Trophoblast cell (in vitro differentiated cells and primary cell): ENCODE data around the gene OR6N2.

ENCODE experiments used
- DNase-seq, 2 donors: peaks; one replicate each; pipeline ENCODE4 v3.0.0-alpha.2; 2016
- H2AFZ ChIP-seq: 2 replicates; pipeline ENCODE4 v1.6.1; 2013; ENCODE audit warnings: low read length, moderate library complexity, mild to moderate bottlenecking; ENCODE audit not compliant: insufficient read depth, poor library complexity
- H2AK5ac ChIP-seq: 2 replicates; pipeline ENCODE4 v1.6.1; 2013; ENCODE audit warnings: mild to moderate bottlenecking, low read length
- H2BK120ac ChIP-seq: 2 replicates; pipeline ENCODE4 v1.6.1; 2013; ENCODE audit warnings: low read length, mild to moderate bottlenecking, moderate library complexity; ENCODE audit not compliant: insufficient read depth, poor library complexity
- H2BK12ac ChIP-seq: 2 replicates; pipeline ENCODE4 v1.6.1; 2013; ENCODE audit warnings: mild to moderate bottlenecking, low read length, moderate library complexity
- H2BK5ac ChIP-seq: 2 replicates; pipeline ENCODE4 v1.6.1; 2013; ENCODE audit warnings: low read length, low read depth, moderate library complexity, mild to moderate bottlenecking; ENCODE audit not compliant: poor library complexity
- H3K14ac ChIP-seq: 2 replicates; pipeline ENCODE4 v1.6.1; 2013; ENCODE audit warnings: mild to moderate bottlenecking, low read length
- H3K18ac ChIP-seq: 2 replicates; pipeline ENCODE4 v1.6.1; 2013; ENCODE audit warnings: mild to moderate bottlenecking, low read length
- H3K23ac ChIP-seq: 2 replicates; pipeline ENCODE4 v1.6.1; 2013; ENCODE audit warnings: low read length
- H3K27ac ChIP-seq: 2 replicates; pipeline ENCODE4 v1.5.1; 2013; ENCODE audit warnings: low read depth, mild to moderate bottlenecking, inconsistent platforms, low read length, moderate library complexity
- H3K27me3 ChIP-seq: 2 replicates; pipeline ENCODE4 v1.6.1; 2013; ENCODE audit warnings: inconsistent platforms, mild to moderate bottlenecking, low read length, moderate library complexity; ENCODE audit not compliant: insufficient read depth
- H3K36me3 ChIP-seq, 2 experiments: 1 replicate in 1 of 2; 2 replicates in 1 of 2; pipeline ENCODE4 v1.6.1; 2013; ENCODE audit warnings: low read length in 2 of 2, mild to moderate bottlenecking in 2 of 2, moderate library complexity in 1 of 2; ENCODE audit not compliant: insufficient read depth in 2 of 2, control insufficient read depth in 1 of 2
- H3K4ac ChIP-seq: 2 replicates; pipeline ENCODE4 v1.6.1; 2013; ENCODE audit warnings: low read depth, mild to moderate bottlenecking, low read length, moderate library complexity
- H3K4me1 ChIP-seq, 2 experiments: 1 replicate in 1 of 2; 2 replicates in 1 of 2; pipeline ENCODE4 v1.6.1; 2013; ENCODE audit warnings: low read length in 2 of 2, mild to moderate bottlenecking in 2 of 2, moderate library complexity in 1 of 2; ENCODE audit not compliant: insufficient read depth in 2 of 2, control insufficient read depth in 1 of 2
- H3K4me2 ChIP-seq: 2 replicates; pipeline ENCODE4 v1.6.1; 2013; ENCODE audit warnings: inconsistent platforms, mild to moderate bottlenecking, low read length, moderate library complexity
- H3K4me3 ChIP-seq: 2 replicates; pipeline ENCODE4 v1.5.1; 2013; ENCODE audit warnings: mild to moderate bottlenecking, low read depth, low read length, inconsistent platforms
- H3K79me1 ChIP-seq: one replicate; pipeline ENCODE4 v1.6.1; 2013; ENCODE audit warnings: low read length
- H3K79me2 ChIP-seq: 2 replicates; pipeline ENCODE4 v1.6.1; 2013; ENCODE audit warnings: low read length, mild to moderate bottlenecking; ENCODE audit not compliant: control insufficient read depth, insufficient read depth, poor library complexity
- H3K9ac ChIP-seq: 2 replicates; pipeline ENCODE4 v1.6.1; 2013; ENCODE audit warnings: mild to moderate bottlenecking, low read length
- H3K9me3 ChIP-seq: 2 replicates; pipeline ENCODE4 v1.6.1; 2013; ENCODE audit warnings: low read depth, mild to moderate bottlenecking, control low read depth, inconsistent platforms, low read length; ENCODE audit not compliant: insufficient read depth
- H4K12ac ChIP-seq: 2 replicates; pipeline ENCODE4 v1.6.1; 2013; ENCODE audit warnings: low read depth, mild to moderate bottlenecking, low read length, moderate library complexity
- H4K8ac ChIP-seq: 2 replicates; pipeline ENCODE4 v1.6.1; 2013; ENCODE audit warnings: low read depth, mild to moderate bottlenecking, low read length, moderate library complexity
- H4K91ac ChIP-seq: one replicate; pipeline ENCODE4 v1.6.1; 2013; ENCODE audit warnings: low read depth, mild to moderate bottlenecking, low read length, moderate library complexity
- WGBS: extraction: QIAGEN DNeasy Blood & Tissue Kit; methylation state at CpG from one replicate; pipeline ENCODE4 v1.1.7; 2013; ENCODE audit warnings: missing lambda C conversion rate; ENCODE audit not compliant: insufficient read length, insufficient coverage; ENCODE audit errors: extremely low coverage; 5-methylcytosine and 5-hydroxymethylcytosine counted together

OR6N2 gene

DNA sequence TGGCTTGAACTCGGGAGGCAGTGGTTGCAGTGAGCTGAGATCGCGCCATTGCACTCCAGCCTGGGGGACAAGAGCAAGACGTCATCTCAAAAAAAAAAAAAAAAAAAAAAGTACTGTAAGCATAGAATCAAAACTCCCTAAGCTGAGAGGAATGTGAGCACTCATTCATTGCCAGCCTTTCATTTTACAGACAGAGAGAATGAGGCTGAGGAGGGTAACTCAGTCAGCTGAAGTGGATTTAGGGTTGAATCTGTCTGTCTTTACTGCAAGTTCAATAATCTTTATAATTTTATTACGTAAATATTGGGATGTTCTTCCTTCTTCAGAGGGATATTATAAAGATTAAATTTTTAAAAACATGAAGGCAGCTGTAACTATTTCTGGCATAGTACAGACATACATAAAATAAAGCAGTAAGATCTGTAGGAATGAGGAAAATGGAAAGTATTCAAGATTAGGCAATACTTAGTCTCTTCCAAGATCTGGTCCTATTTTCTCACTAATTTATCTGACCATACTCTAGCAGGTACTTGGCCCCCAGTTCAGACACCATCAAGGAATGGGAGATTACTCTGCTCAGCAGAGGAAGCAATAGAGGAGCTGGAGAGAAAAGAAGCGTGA is 26.0 kb upstream of the OR6N2 start:
- H2AFZ ChIP-seq: no peak overlapping the region
- H3K36me3 ChIP-seq: no peaks in the 10 kb centered on the region
- H3K79me2 ChIP-seq: no peaks in the 10 kb centered on the region
- H3K9me3 ChIP-seq: no peaks in the 10 kb centered on the region
- no peak overlapping the region for H4K12ac ChIP-seq
- H3K27ac ChIP-seq: no peak overlapping the region
- peak in 1 of 2 donors; percentile 53 for DNase-seq
- H2BK12ac ChIP-seq: no peak overlapping the region
- H2BK5ac ChIP-seq: no peak overlapping the region
- H3K14ac ChIP-seq: no peak overlapping the region
- no peak overlapping the region for H3K4ac ChIP-seq
- H3K9ac ChIP-seq: no peak overlapping the region
- H3K23ac ChIP-seq: no peak overlapping the region
- no peaks in the 10 kb centered on the region for H3K4me1 ChIP-seq
- no peaks in the 10 kb centered on the region for H3K79me1 ChIP-seq
- no peaks in the 10 kb centered on the region for H3K27me3 ChIP-seq
- H3K4me2 ChIP-seq: no peak overlapping the region
- H4K8ac ChIP-seq: no peak overlapping the region
- H2AK5ac ChIP-seq: no peak overlapping the region
- WGBS: no CpG with 5 or more reads among the region's 6 CpGs
- H2BK120ac ChIP-seq: no peak overlapping the region
- H3K18ac ChIP-seq: no peak overlapping the region
- no peak overlapping the region for H3K4me3 ChIP-seq
- no peak overlapping the region for H4K91ac ChIP-seq

DNA sequence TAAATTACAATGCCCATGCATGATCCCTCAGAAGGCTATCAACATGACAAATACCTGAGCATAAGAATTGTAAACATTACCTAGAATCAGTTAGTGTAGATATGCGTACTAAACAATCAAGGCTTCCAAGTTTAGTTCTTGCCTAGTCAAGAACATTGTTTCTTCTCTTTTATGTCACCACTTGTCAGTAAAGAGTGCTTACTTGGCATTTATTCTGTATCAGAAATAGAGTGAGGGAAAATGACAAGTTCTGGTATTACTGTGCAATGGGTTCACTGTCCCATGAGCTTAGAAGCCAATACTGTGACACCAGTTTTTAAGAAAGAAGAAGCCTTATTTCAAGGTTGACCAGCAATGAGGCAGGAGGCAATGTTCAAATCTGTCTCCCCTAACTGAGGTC is 22.7 kb upstream of the OR6N2 start:
- Histone ChIP-seq H3K18ac (no peak overlapping the region), H3K79me1 (no peaks in the 10 kb centered on the region)
- no CpG with 5 or more reads among the region's 1 CpG for WGBS

DNA sequence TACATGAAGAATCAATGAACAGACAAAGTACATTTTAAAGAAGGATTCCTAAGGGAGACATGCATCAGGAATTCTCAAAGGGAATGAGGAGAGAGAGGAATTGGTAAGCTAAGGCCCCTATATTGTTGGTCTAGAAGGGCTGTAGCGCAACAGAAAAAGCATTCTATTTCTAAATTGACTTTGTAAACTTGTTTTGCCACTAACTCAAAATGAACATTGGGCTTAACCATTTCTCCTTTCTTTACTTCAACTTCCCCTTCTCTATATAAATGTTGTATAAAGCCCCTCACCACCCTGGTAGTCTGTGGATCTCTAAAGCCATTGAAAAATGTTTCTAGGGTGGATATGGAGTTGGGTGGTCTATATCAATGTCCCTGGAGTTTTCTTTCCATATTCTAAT is 20.4 kb upstream of the OR6N2 start:
- Histone ChIP-seq H3K36me3 (no peaks in the 10 kb centered on the region), H3K27ac (no peak overlapping the region), H3K4me2 (no peak overlapping the region), H4K12ac (no peak overlapping the region), H3K9ac (no peak overlapping the region), H2AFZ (no peak overlapping the region), H2BK5ac (no peak overlapping the region), H3K79me1 (no peaks in the 10 kb centered on the region), H4K91ac (no peak overlapping the region), H3K79me2 (no peaks in the 10 kb centered on the region), H3K4ac (no peak overlapping the region), H4K8ac (no peak overlapping the region), H3K18ac (no peak overlapping the region), H3K27me3 (no peaks in the 10 kb centered on the region), H2AK5ac (no peak overlapping the region), H2BK120ac (no peak overlapping the region), H3K14ac (no peak overlapping the region), H3K23ac (no peak overlapping the region), H2BK12ac (no peak overlapping the region), H3K4me1 (no peaks in the 10 kb centered on the region), H3K9me3 (no peaks in the 10 kb centered on the region), H3K4me3 (no peak overlapping the region)
- WGBS: no CpG with 5 or more reads among the region's 1 CpG
- no peak for DNase-seq

More for the DNA sequence above, 22.7 kb upstream of the OR6N2 start:
- H2BK12ac ChIP-seq: no peak overlapping the region
- H3K9ac ChIP-seq: no peak overlapping the region
- H3K23ac ChIP-seq: no peak overlapping the region
- H3K4me1 ChIP-seq: no peaks in the 10 kb centered on the region
- H2BK120ac ChIP-seq: no peak overlapping the region
- no peaks in the 10 kb centered on the region for H3K79me2 ChIP-seq
- no peak overlapping the region for H4K8ac ChIP-seq
- no peak overlapping the region for H4K12ac ChIP-seq
- H3K27ac ChIP-seq: no peak overlapping the region
- H3K9me3 ChIP-seq: no peaks in the 10 kb centered on the region
- no peak overlapping the region for H2AFZ ChIP-seq
- no peak overlapping the region for H2AK5ac ChIP-seq
- no peak overlapping the region for H3K4me2 ChIP-seq
- DNase-seq: no peak
- no peak overlapping the region for H2BK5ac ChIP-seq
- H3K14ac ChIP-seq: no peak overlapping the region
- H3K4ac ChIP-seq: no peak overlapping the region
- no peak overlapping the region for H4K91ac ChIP-seq
- H3K27me3 ChIP-seq: no peaks in the 10 kb centered on the region
- H3K36me3 ChIP-seq: no peaks in the 10 kb centered on the region
- no peak overlapping the region for H3K4me3 ChIP-seq

DNA sequence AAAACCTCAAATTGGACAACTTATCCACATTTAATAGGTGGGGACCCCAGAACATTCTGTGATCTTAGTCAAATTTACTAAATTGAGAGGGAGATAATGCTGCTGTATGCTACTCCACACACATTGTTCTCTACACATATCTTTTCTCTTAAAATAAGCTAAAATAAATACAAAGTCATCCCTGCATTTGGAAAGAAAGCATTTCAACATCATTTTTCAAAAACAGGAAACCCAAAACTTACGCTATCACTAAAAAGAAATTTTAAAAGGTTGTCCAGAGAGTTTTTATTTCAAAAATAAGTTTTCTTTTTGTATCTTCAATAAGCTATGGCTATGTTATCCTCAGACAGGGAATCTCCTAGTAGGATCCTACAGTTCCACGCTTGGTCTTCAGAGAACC is 19.5 kb upstream of the OR6N2 start:
- Histone ChIP-seq H3K27me3 (no peaks in the 10 kb centered on the region), H4K12ac (no peak overlapping the region), H3K79me1 (no peaks in the 10 kb centered on the region), H2AK5ac (no peak overlapping the region), H3K23ac (no peak overlapping the region), H3K79me2 (no peaks in the 10 kb centered on the region), H4K8ac (no peak overlapping the region), H2BK120ac (no peak overlapping the region), H3K9ac (no peak overlapping the region), H3K36me3 (no peaks in the 10 kb centered on the region), H3K27ac (no peak overlapping the region), H3K4ac (no peak overlapping the region), H3K14ac (no peak overlapping the region), H3K4me3 (no peak overlapping the region), H3K18ac (no peak overlapping the region), H3K4me1 (no peaks in the 10 kb centered on the region), H2AFZ (no peak overlapping the region), H4K91ac (no peak overlapping the region), H3K4me2 (no peak overlapping the region), H2BK12ac (no peak overlapping the region), H3K9me3 (no peaks in the 10 kb centered on the region), H2BK5ac (no peak overlapping the region)
- no peak for DNase-seq
- no CpG with 5 or more reads among the region's 2 CpGs for WGBS
